ENCODE measurements around the gene EPAS1.

Gene EPAS1

DNA sequence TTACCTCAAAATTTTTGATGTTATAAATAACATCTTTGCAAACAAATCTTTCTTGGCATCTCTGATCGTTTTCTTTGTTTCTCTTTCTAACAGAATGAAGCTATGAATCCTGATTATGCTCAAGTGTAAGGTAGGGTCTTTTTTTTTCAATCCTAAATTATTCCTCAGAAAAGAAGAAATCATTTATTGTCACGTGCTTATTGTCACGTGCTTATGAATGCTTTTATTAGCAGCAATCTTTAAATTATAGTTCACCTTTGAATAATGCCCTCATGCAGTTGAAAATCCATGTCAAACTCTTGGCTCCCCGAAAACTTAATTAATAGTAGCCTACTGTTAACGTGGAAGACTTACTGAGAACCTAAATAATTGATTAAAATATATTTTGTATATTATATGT, 39.2 kb upstream of the EPAS1 start:
- TF ChIP-seq, protein P1, sequence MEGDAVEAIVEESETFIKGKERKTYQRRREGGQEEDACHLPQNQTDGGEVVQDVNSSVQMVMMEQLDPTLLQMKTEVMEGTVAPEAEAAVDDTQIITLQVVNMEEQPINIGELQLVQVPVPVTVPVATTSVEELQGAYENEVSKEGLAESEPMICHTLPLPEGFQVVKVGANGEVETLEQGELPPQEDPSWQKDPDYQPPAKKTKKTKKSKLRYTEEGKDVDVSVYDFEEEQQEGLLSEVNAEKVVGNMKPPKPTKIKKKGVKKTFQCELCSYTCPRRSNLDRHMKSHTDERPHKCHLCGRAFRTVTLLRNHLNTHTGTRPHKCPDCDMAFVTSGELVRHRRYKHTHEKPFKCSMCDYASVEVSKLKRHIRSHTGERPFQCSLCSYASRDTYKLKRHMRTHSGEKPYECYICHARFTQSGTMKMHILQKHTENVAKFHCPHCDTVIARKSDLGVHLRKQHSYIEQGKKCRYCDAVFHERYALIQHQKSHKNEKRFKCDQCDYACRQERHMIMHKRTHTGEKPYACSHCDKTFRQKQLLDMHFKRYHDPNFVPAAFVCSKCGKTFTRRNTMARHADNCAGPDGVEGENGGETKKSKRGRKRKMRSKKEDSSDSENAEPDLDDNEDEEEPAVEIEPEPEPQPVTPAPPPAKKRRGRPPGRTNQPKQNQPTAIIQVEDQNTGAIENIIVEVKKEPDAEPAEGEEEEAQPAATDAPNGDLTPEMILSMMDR (IDR thresholded peaks at IDR 0.05; ENCODE audit: extremely low read depth, missing control alignments): no peak
- DNase-seq (ENCODE audit: low spot score): no peak

DNA sequence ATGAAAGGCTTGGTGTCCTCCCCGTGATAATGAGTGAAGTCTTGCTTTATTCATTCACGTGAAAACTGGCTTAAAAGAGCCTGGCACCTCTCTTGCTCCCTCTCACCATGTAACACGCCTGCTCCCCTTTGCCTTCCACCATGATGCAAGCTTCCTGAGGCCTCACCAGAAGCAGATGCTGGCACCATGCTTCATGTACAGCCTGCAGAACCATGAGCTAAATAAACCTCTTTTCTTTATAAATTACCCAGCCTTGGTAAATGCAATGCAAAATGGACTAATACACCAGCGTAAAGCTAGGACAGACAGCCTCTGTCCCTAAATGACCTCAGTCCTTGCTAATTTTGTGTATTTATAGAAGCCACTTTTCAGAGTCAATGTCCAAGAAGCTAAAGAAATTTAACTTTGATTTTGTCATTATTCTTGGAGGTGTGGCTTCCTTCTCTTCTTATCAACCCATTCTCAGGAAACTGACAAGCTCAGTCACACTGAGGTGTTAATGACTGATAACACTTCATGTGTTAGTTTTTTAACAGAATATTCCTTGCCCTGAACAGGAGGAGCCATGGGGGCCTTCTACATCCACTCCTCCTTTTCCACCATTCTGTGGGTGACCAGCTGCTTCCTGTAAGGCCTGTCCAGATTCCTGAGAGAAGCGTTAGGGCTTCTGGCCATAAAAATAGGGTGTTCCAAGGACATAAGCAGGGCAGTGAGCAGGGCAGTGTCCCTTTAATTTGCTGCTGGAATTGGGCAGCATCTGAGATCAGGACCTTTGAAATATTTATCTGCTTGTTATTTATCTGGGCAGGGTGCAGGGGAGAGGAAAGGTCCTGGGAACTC, 38.0 kb upstream of the EPAS1 start:
- TF ChIP-seq, protein P1 (IDR thresholded peaks at IDR 0.05; ENCODE audit: extremely low read depth, missing control alignments): no peak
- no peak for DNase-seq (ENCODE audit: low spot score)

DNA sequence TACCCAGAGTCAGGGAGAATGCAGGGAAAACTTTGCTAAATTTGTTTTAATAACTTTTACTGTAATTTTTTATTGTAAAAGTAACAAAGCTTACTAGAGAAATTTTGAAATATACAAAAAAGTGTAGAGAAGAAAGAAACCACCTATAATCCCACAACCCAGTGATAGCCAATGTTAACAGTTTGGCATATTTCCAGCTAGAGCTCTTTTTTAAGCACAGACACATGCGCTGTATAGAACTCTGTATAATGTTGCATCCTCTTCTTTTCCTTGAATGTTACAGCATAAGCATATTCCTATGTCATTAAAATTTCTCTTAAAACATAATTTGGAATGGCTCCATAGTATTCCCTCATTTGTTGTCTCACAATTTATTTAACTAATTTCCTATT, 37.4 kb upstream of the EPAS1 start:
- DNase-seq (ENCODE audit: low spot score): no peak

DNA sequence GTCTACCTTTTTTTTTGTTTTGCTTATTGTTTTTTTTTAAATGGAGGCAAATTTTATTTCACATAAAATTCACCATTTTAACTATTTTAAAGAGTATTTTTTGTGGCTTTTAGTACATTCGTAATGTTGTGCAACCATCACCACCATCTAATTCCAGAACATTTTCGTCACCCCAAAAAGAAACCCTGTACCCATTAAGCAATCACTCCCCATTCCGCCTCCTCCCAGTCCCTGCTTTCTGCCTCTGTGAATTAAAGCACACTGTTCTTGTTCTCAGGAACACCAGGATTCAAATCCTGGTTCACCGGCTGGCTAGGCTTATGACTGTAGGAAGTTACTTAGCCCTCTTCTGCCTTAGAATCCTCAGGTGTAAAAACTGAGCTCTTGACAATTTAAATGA, 36.9 kb upstream of the EPAS1 start:
- no peak for DNase-seq (ENCODE audit: low spot score)
- TF ChIP-seq, protein P1 (IDR thresholded peaks at IDR 0.05; ENCODE audit: extremely low read depth, missing control alignments): no peak

More for the DNA sequence above, 37.4 kb upstream of the EPAS1 start:
- TF ChIP-seq, protein P1 (IDR thresholded peaks at IDR 0.05; ENCODE audit: extremely low read depth, missing control alignments): no peak

DNA sequence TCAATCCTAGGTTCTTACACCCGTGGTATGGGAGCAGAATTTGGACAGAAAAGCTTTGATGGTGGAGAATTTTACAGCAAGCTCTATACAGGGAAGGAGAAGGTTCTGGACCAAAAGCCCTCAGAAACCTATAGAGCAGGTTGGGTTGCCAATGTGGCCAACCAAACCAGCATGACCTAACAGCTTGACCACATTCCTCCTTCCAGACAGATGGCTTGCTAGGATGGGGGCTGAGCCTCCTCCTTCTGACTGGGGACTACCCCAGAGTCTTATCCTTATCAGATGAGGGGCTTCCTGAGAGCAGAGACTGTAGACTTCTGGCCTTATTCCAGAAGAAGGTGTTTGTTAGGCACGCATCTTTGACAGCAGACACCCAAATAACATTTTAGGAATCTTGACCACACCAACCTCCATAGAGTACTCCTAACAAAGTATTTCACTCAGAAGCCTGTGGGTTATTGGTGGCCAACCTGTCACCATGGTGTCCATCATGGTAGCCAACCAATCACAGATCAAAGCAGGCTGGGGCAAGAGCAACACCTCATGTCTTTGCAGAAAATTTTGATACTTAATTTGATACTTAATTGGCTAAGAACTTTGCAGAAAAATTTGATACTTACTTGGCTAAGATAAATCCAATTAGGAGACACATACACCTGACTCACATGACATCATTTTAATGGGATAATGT, 34.8 kb upstream of the EPAS1 start:
- TF ChIP-seq, protein P1 (IDR thresholded peaks at IDR 0.05; ENCODE audit: extremely low read depth, missing control alignments): no peak
- no peak for DNase-seq (ENCODE audit: low spot score)

DNA sequence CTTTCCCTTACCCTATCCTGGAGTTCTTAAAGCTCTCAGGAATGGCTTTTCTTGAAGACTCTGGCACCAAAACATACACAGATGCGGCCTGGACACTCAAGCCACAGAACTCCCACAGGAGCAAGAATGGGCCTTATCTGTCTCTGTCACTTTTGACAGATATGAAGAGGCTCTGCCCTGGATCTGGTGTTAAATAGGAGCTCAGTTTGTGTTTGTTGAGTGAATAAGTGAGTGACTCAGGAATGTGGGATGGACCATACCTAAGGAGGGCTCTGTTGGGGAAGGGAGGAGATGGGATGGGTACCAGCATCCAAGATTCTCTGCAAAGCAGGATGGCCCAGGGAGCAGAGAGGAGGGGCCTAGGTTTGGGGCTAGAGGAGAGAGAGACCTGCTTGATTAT, 33.9 kb upstream of the EPAS1 start:
- TF ChIP-seq, protein P1 (IDR thresholded peaks at IDR 0.05; ENCODE audit: extremely low read depth, missing control alignments): no peak

DNA sequence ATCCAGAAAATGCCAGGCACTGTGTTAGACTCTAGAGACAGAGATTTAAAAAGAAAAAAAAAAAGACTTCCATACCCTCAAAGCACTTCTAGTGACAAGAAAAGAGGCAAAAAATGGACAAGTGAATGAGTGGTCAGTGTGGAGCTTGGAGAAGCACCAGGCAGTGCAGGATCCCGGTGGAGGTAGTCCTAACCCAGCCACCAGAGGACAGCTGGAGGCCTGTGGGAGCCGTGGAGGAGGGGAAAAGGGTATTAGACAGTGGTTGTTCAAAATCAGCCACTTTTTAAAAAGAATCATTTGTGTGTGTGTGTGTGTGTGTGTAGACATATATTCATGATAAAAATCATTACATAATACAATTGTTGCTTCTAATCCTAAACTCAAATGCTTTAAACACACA, 32.8 kb upstream of the EPAS1 start:
- no peak for DNase-seq (ENCODE audit: low spot score)
- TF ChIP-seq, protein P1 (IDR thresholded peaks at IDR 0.05; ENCODE audit: extremely low read depth, missing control alignments): no peak

More for the DNA sequence above, 33.9 kb upstream of the EPAS1 start:
- DNase-seq (ENCODE audit: low spot score): no peak
